ENCODE data around the gene THSD4.
"Not testable (repeated sequence)": the region's sequence is repeated elsewhere in the genome, so short reads cannot be mapped to it uniquely, and the experiment has no call there.

Gene THSD4

DNA sequence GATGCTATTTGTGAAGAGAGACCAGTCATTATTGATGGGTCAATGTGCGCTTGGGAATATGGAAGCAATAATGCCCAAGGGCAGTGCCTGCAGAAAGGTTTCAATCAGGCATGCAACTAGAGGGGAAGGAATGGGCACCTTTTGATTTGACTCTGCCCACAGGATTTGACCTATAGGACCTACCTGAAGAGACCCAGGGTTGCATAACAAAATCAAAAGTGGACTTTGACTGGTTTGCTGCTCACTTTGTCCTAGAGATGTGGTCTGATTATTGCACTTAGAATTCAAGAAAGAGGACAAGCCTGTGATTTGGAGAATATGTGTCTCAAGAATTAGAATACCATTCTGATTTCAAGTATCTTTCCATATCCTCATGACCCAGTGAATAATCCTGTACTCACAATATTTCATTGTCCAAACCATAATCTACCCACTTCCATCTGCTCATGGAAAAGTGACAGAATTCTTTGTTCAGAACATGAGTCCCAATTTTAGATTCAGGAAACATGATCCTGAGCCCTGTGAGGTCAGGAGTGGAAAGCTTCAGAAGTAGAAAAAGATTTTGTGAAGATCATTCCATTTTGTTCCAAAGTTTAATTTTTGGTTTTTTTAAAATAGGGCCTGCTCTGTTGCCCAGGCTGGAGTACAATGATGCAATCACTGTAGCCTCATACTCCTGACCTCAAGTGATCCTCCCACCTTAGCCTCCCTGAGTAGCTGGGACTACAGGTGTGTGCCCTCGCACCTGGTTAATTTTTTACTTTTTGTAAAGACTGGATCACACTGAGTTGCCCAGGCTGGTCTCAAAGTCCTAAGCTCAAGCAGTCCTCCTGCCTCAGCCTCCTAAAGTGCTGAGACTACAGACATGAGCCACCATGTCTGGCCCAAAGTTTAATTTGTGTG, 543.8 kb downstream of the THSD4 start:
- Histone ChIP-seq H3K9me3 (ENCODE audit: control insufficient read depth in 1 of 2, low read length in 2 of 2) (no peaks in the 10 kb centered on the region), H3K27ac (ENCODE audit: low read length) (no peak overlapping the region), H3K36me3 (ENCODE audit: control insufficient read depth in 1 of 2, insufficient read depth in 2 of 2, low read length in 2 of 2) (no peaks in the 10 kb centered on the region), H3K27me3 (ENCODE audit: low read depth, low read length) (no peaks in the 10 kb centered on the region), H3K4me3 (ENCODE audit: low read depth in 1 of 2, low read length in 2 of 2) (no peak overlapping the region), H3K4me1 (ENCODE audit: control insufficient read depth in 1 of 2, insufficient read depth in 2 of 2, low read length in 2 of 2) (no peaks in the 10 kb centered on the region)

GRCh38 chr15:71659730-71660067, 544.4 kb downstream of the THSD4 start:
- Histone ChIP-seq H3K4me3 (ENCODE audit: low read depth in 1 of 2, low read length in 2 of 2) (no peak overlapping the region), H3K27me3 (ENCODE audit: low read depth, low read length) (no peaks in the 10 kb centered on the region), H3K27ac (ENCODE audit: low read length) (no peak overlapping the region), H3K9me3 (ENCODE audit: control insufficient read depth in 1 of 2, low read length in 2 of 2) (no peaks in the 10 kb centered on the region), H3K36me3 (ENCODE audit: control insufficient read depth in 1 of 2, insufficient read depth in 2 of 2, low read length in 2 of 2) (no peaks in the 10 kb centered on the region), H3K4me1 (ENCODE audit: control insufficient read depth in 1 of 2, insufficient read depth in 2 of 2, low read length in 2 of 2) (no peaks in the 10 kb centered on the region)

DNA sequence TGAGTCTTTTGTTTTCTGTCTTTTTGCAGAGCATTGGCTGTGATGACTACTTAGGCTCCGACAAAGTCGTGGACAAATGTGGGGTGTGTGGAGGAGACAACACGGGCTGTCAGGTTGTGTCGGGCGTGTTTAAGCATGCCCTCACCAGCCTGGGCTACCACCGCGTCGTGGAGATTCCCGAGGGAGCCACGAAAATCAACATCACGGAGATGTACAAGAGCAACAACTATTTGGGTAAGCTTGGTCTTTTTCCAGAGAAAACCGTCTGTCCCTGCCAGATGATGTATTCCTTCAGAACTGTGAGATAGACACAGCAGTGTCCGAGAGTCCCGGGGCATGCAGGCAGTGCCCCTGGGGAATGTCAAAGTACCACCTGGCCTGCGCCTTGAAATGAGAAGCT, 545.2 kb downstream of the THSD4 start:
- H3K27ac ChIP-seq (ENCODE audit: low read length), result no peak overlapping the region
- no peaks in the 10 kb centered on the region for H3K4me1 ChIP-seq (ENCODE audit: control insufficient read depth in 1 of 2, insufficient read depth in 2 of 2, low read length in 2 of 2)
- no peaks in the 10 kb centered on the region for H3K9me3 ChIP-seq (ENCODE audit: control insufficient read depth in 1 of 2, low read length in 2 of 2)
- H3K27me3 ChIP-seq (ENCODE audit: low read depth, low read length), result no peaks in the 10 kb centered on the region
- H3K4me3 ChIP-seq (ENCODE audit: low read depth in 1 of 2, low read length in 2 of 2), result no peak overlapping the region
- H3K36me3 ChIP-seq (ENCODE audit: control insufficient read depth in 1 of 2, insufficient read depth in 2 of 2, low read length in 2 of 2), result no peaks in the 10 kb centered on the region

- Histone ChIP-seq H3K36me3 (ENCODE audit: control insufficient read depth in 1 of 2, insufficient read depth in 2 of 2, low read length in 2 of 2) (no peaks in the 10 kb centered on the region), H3K4me3 (ENCODE audit: low read depth in 1 of 2, low read length in 2 of 2) (no peak overlapping the region), H3K9me3 (ENCODE audit: control insufficient read depth in 1 of 2, low read length in 2 of 2) (no peaks in the 10 kb centered on the region)
These were observed 547.0 kb downstream of the THSD4 start for GRCh38 chr15:71662306-71662705.

DNA sequence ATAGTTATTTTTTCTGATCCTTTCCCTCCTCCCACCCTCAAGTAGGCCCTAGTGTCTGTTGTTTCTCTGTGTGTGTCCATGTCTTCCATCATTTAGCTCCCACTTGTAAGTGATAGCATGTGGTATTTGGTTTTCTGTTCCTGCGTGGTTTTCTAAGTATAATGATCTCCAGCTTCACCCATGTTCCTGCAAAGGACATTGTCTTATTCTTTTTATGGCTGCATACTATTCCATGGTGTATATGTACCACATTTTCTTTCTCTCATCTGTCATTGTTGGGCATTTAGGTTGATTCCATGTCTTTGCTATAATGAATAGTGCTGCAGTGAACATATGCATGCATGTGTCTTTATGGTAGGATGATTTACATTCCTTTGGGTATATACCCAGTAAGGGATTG, 549.4 kb downstream of the THSD4 start:
- Histone ChIP-seq H3K36me3 (ENCODE audit: control insufficient read depth in 1 of 2, insufficient read depth in 2 of 2, low read length in 2 of 2) (no peaks in the 10 kb centered on the region), H3K4me1 (ENCODE audit: control insufficient read depth in 1 of 2, insufficient read depth in 2 of 2, low read length in 2 of 2) (peaks cover 0 to 18% of the 10 kb centered on the region in 2 donors), H3K27ac (ENCODE audit: low read length) (no peak overlapping the region), H3K27me3 (ENCODE audit: low read depth, low read length) (no peaks in the 10 kb centered on the region), H3K9me3 (ENCODE audit: control insufficient read depth in 1 of 2, low read length in 2 of 2) (no peaks in the 10 kb centered on the region), H3K4me3 (ENCODE audit: low read depth in 1 of 2, low read length in 2 of 2) (no peak overlapping the region)

More at GRCh38 chr15:71662306-71662705, 547.0 kb downstream of the THSD4 start:
- Histone ChIP-seq H3K27ac (ENCODE audit: low read length) (no peak overlapping the region), H3K4me1 (ENCODE audit: control insufficient read depth in 1 of 2, insufficient read depth in 2 of 2, low read length in 2 of 2) (peaks cover 0 to 7% of the 10 kb centered on the region in 2 donors), H3K27me3 (ENCODE audit: low read depth, low read length) (no peaks in the 10 kb centered on the region)

DNA sequence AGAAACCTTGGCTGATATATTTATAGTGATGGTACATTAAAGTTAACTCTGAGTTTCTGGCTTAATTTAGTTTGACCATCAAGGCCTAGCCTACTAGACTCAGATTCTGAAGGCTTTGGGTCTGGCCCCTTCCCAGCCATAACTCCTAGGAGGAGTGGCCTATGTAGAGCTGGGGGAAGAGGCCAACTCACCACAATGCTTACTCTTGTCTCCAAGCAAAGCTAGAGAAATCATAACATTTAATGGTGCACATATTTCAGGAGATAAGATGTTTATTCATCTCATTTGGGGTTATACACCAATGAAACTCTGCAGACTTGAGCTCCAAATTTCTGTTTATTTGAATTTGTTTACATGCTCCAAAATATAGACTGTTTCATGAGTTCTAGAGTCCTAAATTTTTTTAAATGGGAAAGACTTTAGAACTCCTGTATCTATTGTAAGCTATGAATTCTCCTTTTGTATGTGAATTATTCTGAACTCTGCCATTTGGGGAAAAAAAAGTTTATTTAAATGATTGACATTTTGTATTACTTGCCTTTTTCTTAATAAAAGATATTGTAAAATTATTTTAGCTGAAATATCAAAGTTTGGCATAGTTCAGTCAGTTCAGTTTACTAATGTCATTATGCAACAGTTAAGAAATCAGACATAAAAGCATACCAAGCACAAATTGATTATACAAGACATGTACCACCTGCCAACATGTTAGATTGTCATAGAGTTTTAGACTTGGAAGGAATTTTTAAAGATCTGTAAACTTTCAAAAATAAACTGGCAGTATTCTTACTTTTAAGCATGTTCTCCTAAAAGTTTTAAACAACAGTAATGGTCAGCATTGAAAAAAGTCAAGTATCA, 551.7 kb downstream of the THSD4 start:
- H3K27me3 ChIP-seq (ENCODE audit: low read depth, low read length), result no peaks in the 10 kb centered on the region
- no peak overlapping the region for H3K27ac ChIP-seq (ENCODE audit: low read length)
- H3K9me3 ChIP-seq (ENCODE audit: control insufficient read depth in 1 of 2, low read length in 2 of 2), result no peaks in the 10 kb centered on the region
- peaks cover 0 to 18% of the 10 kb centered on the region in 2 donors for H3K4me1 ChIP-seq (ENCODE audit: control insufficient read depth in 1 of 2, insufficient read depth in 2 of 2, low read length in 2 of 2)
- no peak overlapping the region for H3K4me3 ChIP-seq (ENCODE audit: low read depth in 1 of 2, low read length in 2 of 2)
- H3K36me3 ChIP-seq (ENCODE audit: control insufficient read depth in 1 of 2, insufficient read depth in 2 of 2, low read length in 2 of 2), result no peaks in the 10 kb centered on the region

- H3K4me3 ChIP-seq (ENCODE audit: low read depth in 1 of 2, low read length in 2 of 2), result no peak overlapping the region
- no peaks in the 10 kb centered on the region for H3K36me3 ChIP-seq (ENCODE audit: control insufficient read depth in 1 of 2, insufficient read depth in 2 of 2, low read length in 2 of 2)
- no peaks in the 10 kb centered on the region for H3K27me3 ChIP-seq (ENCODE audit: low read depth, low read length)
- H3K27ac ChIP-seq (ENCODE audit: low read length), result no peak overlapping the region
- H3K4me1 ChIP-seq (ENCODE audit: control insufficient read depth in 1 of 2, insufficient read depth in 2 of 2, low read length in 2 of 2), result peaks cover 0 to 18% of the 10 kb centered on the region in 2 donors
- H3K9me3 ChIP-seq (ENCODE audit: control insufficient read depth in 1 of 2, low read length in 2 of 2), result no peaks in the 10 kb centered on the region
These were observed 554.4 kb downstream of the THSD4 start for GRCh38 chr15:71669688-71670087.

DNA sequence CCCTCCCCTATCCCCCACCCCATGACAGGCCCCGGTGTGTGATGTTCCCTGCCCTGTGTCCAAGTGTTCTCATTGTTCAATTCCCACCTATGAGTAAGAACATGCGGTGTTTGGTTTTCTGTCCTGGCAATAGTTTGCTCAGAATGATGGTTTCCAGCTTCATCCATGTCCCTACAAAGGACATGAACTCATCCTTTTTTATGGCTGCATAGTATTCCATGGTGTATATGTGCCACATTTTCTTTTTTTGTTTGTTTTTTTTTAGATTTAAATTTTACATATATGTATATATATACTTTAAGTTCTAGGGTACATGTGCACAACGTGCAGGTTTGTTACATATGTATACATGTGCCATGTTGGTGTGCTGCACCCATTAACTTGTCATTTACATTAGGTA, 555.0 kb downstream of the THSD4 start:
- not testable (repeated sequence) for H3K27ac ChIP-seq (ENCODE audit: low read length); H3K27me3 ChIP-seq (ENCODE audit: low read depth, low read length); H3K36me3 ChIP-seq (ENCODE audit: control insufficient read depth in 1 of 2, insufficient read depth in 2 of 2, low read length in 2 of 2); H3K9me3 ChIP-seq (ENCODE audit: control insufficient read depth in 1 of 2, low read length in 2 of 2); H3K4me3 ChIP-seq (ENCODE audit: low read depth in 1 of 2, low read length in 2 of 2)
- H3K4me1 ChIP-seq (ENCODE audit: control insufficient read depth in 1 of 2, insufficient read depth in 2 of 2, low read length in 2 of 2), result peaks cover 0 to 21% of the 10 kb centered on the region in 2 donors

- Histone ChIP-seq H3K36me3 (ENCODE audit: control insufficient read depth in 1 of 2, insufficient read depth in 2 of 2, low read length in 2 of 2) (no peaks in the 10 kb centered on the region), H3K4me1 (ENCODE audit: control insufficient read depth in 1 of 2, insufficient read depth in 2 of 2, low read length in 2 of 2) (peaks cover 0 to 20% of the 10 kb centered on the region in 2 donors), H3K27ac (ENCODE audit: low read length) (no peak overlapping the region), H3K9me3 (ENCODE audit: control insufficient read depth in 1 of 2, low read length in 2 of 2) (no peaks in the 10 kb centered on the region), H3K4me3 (ENCODE audit: low read depth in 1 of 2, low read length in 2 of 2) (no peak overlapping the region), H3K27me3 (ENCODE audit: low read depth, low read length) (no peaks in the 10 kb centered on the region)
These were observed 559.1 kb downstream of the THSD4 start for GRCh38 chr15:71674354-71674753.

GRCh38 chr15:71677352-71677751, 562.1 kb downstream of the THSD4 start:
- Histone ChIP-seq H3K9me3 (ENCODE audit: control insufficient read depth in 1 of 2, low read length in 2 of 2) (no peaks in the 10 kb centered on the region), H3K4me1 (ENCODE audit: control insufficient read depth in 1 of 2, insufficient read depth in 2 of 2, low read length in 2 of 2) (peaks cover 0 to 24% of the 10 kb centered on the region in 2 donors), H3K36me3 (ENCODE audit: control insufficient read depth in 1 of 2, insufficient read depth in 2 of 2, low read length in 2 of 2) (no peaks in the 10 kb centered on the region), H3K4me3 (ENCODE audit: low read depth in 1 of 2, low read length in 2 of 2) (no peak overlapping the region), H3K27ac (ENCODE audit: low read length) (no peak overlapping the region), H3K27me3 (ENCODE audit: low read depth, low read length) (no peaks in the 10 kb centered on the region)

- Histone ChIP-seq H3K9me3 (ENCODE audit: control insufficient read depth in 1 of 2, low read length in 2 of 2) (no peaks in the 10 kb centered on the region), H3K4me1 (ENCODE audit: control insufficient read depth in 1 of 2, insufficient read depth in 2 of 2, low read length in 2 of 2) (peaks cover 0 to 24% of the 10 kb centered on the region in 2 donors), H3K36me3 (ENCODE audit: control insufficient read depth in 1 of 2, insufficient read depth in 2 of 2, low read length in 2 of 2) (no peaks in the 10 kb centered on the region), H3K27me3 (ENCODE audit: low read depth, low read length) (no peaks in the 10 kb centered on the region), H3K27ac (ENCODE audit: low read length) (no peak overlapping the region), H3K4me3 (ENCODE audit: low read depth in 1 of 2, low read length in 2 of 2) (no peak overlapping the region)
These were observed 562.5 kb downstream of the THSD4 start for GRCh38 chr15:71677766-71678165.
